Measurements from ENCODE around the gene DUS4L. TPM values are rescaled to one million over a fixed set of nuclear protein-coding genes. Genes with fewer than 3 reads are reported as not detected.

The DUS4L gene
- total RNA-seq, 1 donor from 2014 or later, result 12.4 TPM

DNA sequence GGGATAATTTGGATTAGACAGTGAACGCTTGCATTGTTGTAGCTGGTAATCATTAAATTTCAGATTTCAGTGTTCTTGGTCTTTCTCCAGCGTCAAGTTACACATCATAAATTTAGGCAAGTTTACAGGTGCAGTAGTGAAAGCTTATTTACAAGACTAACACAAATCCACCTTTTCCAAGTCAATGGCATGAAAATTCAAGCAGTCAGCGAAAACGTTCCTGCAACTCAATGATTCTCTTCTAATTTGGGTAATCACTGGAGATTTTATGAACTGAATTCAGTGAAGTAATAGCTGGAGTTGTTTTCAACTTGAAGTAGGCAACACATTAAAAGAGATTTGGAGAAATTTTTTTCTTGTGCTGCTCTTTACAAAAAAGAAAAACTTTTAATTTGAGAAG, 34.2 kb downstream of the DUS4L start:
- TF ChIP-seq, protein P1, sequence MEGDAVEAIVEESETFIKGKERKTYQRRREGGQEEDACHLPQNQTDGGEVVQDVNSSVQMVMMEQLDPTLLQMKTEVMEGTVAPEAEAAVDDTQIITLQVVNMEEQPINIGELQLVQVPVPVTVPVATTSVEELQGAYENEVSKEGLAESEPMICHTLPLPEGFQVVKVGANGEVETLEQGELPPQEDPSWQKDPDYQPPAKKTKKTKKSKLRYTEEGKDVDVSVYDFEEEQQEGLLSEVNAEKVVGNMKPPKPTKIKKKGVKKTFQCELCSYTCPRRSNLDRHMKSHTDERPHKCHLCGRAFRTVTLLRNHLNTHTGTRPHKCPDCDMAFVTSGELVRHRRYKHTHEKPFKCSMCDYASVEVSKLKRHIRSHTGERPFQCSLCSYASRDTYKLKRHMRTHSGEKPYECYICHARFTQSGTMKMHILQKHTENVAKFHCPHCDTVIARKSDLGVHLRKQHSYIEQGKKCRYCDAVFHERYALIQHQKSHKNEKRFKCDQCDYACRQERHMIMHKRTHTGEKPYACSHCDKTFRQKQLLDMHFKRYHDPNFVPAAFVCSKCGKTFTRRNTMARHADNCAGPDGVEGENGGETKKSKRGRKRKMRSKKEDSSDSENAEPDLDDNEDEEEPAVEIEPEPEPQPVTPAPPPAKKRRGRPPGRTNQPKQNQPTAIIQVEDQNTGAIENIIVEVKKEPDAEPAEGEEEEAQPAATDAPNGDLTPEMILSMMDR (conservative IDR thresholded peaks at IDR 0.05), result no peak
- Mint-ChIP-seq H3K27ac (no peak overlapping the region), H3K4me1 (ENCODE audit: unreplicated experiment) (peaks cover 8% of the 10 kb centered on the region)

DNA sequence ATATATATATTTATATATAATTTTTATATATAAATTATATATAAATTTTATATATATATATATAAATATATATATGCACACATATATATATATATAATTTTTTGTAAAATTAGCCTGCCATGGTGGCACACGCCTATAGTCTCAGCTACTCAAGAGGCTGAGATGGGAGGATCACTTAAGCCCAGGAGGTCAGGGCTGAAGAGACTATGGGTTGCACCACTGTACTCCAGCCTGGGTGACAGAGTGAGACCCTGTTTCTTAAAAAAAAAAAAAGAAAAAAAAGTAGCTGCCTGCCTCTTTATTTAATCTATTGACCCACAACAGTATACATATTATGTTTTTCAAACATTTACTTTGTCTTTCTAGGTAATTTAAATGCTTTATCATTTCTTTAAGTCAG, 35.5 kb downstream of the DUS4L start:
- Mint-ChIP-seq H3K36me3 (peaks cover 16% of the 10 kb centered on the region), H3K27ac (no peak overlapping the region), H3K27me3 (no peaks in the 10 kb centered on the region), H3K4me1 (ENCODE audit: unreplicated experiment) (peaks cover 8% of the 10 kb centered on the region), H3K4me3 (no peak overlapping the region), H3K9me3 (no peaks in the 10 kb centered on the region)
- TF ChIP-seq, protein P1 (conservative IDR thresholded peaks at IDR 0.05), result no peak
- no peak for DNase-seq (ENCODE audit: extremely low spot score, unreplicated experiment)

More for the DNA sequence above, 34.2 kb downstream of the DUS4L start:
- Mint-ChIP-seq H3K4me3 (no peak overlapping the region), H3K9me3 (no peaks in the 10 kb centered on the region), H3K36me3 (peaks cover 17% of the 10 kb centered on the region), H3K27me3 (no peaks in the 10 kb centered on the region)
- no peak for DNase-seq (ENCODE audit: extremely low spot score, unreplicated experiment)

DNA sequence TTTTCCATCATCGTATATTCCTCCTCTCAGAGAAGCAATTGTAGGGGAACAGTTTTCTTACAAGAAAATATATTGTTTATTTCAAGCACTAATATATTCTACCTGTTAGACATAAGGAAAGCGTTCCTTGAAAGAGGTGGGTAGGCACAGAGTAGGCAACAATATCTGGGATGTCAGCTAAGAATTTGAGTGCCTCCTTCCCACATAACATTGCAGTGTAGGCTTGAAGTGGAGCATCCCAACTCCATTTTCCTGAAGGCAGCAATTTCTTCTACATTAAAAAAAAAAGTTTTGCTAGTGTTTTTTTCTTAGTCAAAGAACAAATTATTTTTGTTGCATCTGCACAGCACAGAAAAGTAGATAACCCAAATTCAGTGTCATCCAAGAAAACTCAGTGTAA, 37.0 kb downstream of the DUS4L start:
- peaks cover 8% of the 10 kb centered on the region for H3K4me1 Mint-ChIP-seq (ENCODE audit: unreplicated experiment)
- no peaks in the 10 kb centered on the region for H3K27me3 Mint-ChIP-seq
- H3K36me3 Mint-ChIP-seq, result peaks cover 11% of the 10 kb centered on the region
- H3K4me3 Mint-ChIP-seq, result no peak overlapping the region
- TF ChIP-seq, protein P1 (conservative IDR thresholded peaks at IDR 0.05), result no peak
- no peak overlapping the region for H3K27ac Mint-ChIP-seq
- no peak for DNase-seq (ENCODE audit: extremely low spot score, unreplicated experiment)
- H3K9me3 Mint-ChIP-seq, result no peaks in the 10 kb centered on the region

DNA sequence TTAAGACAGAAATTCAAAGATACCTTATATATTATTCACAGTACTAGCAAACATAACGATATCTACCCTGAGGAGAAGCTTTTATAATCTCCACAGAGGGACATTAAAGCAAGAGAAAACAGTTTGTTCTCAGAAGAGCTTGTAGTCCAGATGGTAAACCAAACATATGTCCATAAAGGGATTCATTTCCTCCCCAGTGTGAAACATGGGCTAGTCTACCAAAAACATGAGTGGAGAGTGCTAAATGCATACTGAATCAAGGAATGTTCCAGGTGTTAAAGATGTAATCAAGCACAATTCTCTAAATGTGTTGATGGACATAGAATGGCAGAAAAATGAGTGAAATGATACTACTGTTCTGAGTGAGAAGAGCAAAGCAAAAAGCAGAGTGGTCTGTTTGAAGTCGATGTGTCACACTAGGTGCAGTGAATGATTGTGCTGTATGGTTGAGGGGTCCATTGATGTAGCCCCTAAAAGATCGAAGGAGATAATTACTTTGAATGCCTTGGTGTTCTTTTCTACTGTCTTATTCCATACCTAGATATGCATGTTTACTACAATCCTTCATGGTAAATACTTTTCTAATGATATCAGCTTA, 41.5 kb downstream of the DUS4L start:
- Mint-ChIP-seq H3K27ac (no peak overlapping the region), H3K27me3 (no peaks in the 10 kb centered on the region), H3K4me3 (no peak overlapping the region)

DNA sequence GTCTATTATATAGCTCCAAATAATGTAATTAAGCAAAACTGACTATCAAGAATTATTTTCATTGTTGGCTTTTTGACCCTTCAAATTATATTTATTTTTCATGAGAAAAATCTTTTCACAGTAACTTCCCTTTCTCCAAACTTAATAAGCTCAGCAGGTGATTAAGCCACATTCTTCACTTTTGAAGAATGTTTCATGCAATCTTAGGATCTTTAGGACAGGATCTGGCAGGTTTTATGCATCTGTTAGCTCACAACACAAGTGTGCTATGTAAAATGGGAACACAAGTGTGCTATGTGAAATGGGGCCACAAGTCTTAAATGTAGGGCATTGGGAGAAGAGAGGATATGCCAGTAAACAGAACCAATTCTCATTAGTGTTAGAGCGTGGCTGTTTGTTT, 42.5 kb downstream of the DUS4L start:
- peaks cover 4% of the 10 kb centered on the region for H3K36me3 Mint-ChIP-seq
- no peak for DNase-seq (ENCODE audit: extremely low spot score, unreplicated experiment)
- no peaks in the 10 kb centered on the region for H3K27me3 Mint-ChIP-seq
- no peaks in the 10 kb centered on the region for H3K4me1 Mint-ChIP-seq (ENCODE audit: unreplicated experiment)
- no peak overlapping the region for H3K4me3 Mint-ChIP-seq
- TF ChIP-seq, protein P1 (conservative IDR thresholded peaks at IDR 0.05), result no peak
- H3K27ac Mint-ChIP-seq, result no peak overlapping the region
- H3K9me3 Mint-ChIP-seq, result no peaks in the 10 kb centered on the region

More for the DNA sequence above, 41.5 kb downstream of the DUS4L start:
- no peak for DNase-seq (ENCODE audit: extremely low spot score, unreplicated experiment)
- TF ChIP-seq, protein P1 (conservative IDR thresholded peaks at IDR 0.05), result no peak
- Mint-ChIP-seq H3K4me1 (ENCODE audit: unreplicated experiment) (no peaks in the 10 kb centered on the region), H3K9me3 (no peaks in the 10 kb centered on the region), H3K36me3 (peaks cover 4% of the 10 kb centered on the region)
